Gastroesophageal sphincter (tissue), 4 donors: ENCODE measurements around the gene YWHAB. TPM values are rescaled to one million over a fixed set of nuclear protein-coding genes. Genes with fewer than 3 reads are reported as not detected.

ENCODE experiments used
- ATAC-seq: fragments of 150-250 bp; one replicate; pipeline ENCODE4 v1.9.1; 2016; ENCODE audit warnings: mild to moderate bottlenecking, moderate library complexity
- H3K27ac ChIP-seq, 4 donors: fragments of 200-600 bp; sonication (generic) in 3 of 4; 1 replicate in 3 of 4; 2 replicates in 1 of 4; pipeline ENCODE4 v1.5.1; 2016 to 2019
- H3K27me3 ChIP-seq: fragments of 200-600 bp; sonication (generic); one replicate; pipeline ENCODE4 v1.5.1; 2019
- H3K36me3 ChIP-seq, 2 donors: fragments of 200-600 bp; sonication (generic); one replicate each; pipeline ENCODE4 v1.5.1; 2019; ENCODE audit warnings: control low read depth in 1 of 2
- H3K4me1 ChIP-seq, 3 donors: fragments of 200-600 bp; sonication (generic); 1 replicate in 2 of 3; 2 replicates in 1 of 3; pipeline ENCODE4 v1.5.1; 2016 to 2019; ENCODE audit warnings: control low read depth in 2 of 3
- H3K4me3 ChIP-seq, 2 donors: fragments of 200-600 bp; sonication (generic); one replicate each; pipeline ENCODE4 v1.5.1; 2019; ENCODE audit warnings: mild to moderate bottlenecking in 1 of 2, moderate library complexity in 1 of 2
- H3K9me3 ChIP-seq, 3 donors: fragments of 200-600 bp; sonication (generic); one replicate each; pipeline ENCODE4 v1.5.1; 2017 to 2019; ENCODE audit warnings: control low read depth in 2 of 3
- CTCF ChIP-seq, 4 experiments: fragments of 200-600 bp in 2 of 4; fragments of 450-650 bp in 2 of 4; sonication (generic) in 1 of 4; IDR thresholded peaks; one replicate each; pipeline ENCODE4 v1.5.1; 2017 to 2019; ENCODE audit warnings: antibody characterized with exemption in 4 of 4, mild to moderate bottlenecking in 2 of 4, moderate library complexity in 2 of 4
- EP300 ChIP-seq: sonication (generic); formaldehyde crosslinking; IDR thresholded peaks from one replicate; pipeline ENCODE4 v1.6.1; 2017; ENCODE audit warnings: antibody characterized with exemption, mild to moderate bottlenecking
- POLR2A ChIP-seq, 2 donors: fragments of 450-650 bp; IDR thresholded peaks; one replicate each; pipeline ENCODE4 v1.6.1; 2017; ENCODE audit warnings: antibody characterized with exemption in 2 of 2, mild to moderate bottlenecking in 2 of 2, moderate library complexity in 1 of 2
- POLR2AphosphoS5 ChIP-seq: sonication (generic); formaldehyde crosslinking; IDR thresholded peaks from one replicate; pipeline ENCODE4 v1.6.1; 2017; ENCODE audit warnings: antibody characterized with exemption
- WGBS, 2 donors: methylation state at CpG; one replicate each; pipeline ENCODE4 v1.1.5; 2018; ENCODE audit warnings: low coverage in 1 of 2; 5-methylcytosine and 5-hydroxymethylcytosine counted together
- total RNA-seq, 4 donors: library from RNA; depleted of rRNA; stranded (reverse); fragments of >200 nt; gene quantifications; one replicate each; pipeline ENCODE4 v1.1.0, GENCODE V29; 2016

Gene YWHAB
- total RNA-seq, 4 donors from 2014 or later = 127 to 143 (median 135) TPM

DNA sequence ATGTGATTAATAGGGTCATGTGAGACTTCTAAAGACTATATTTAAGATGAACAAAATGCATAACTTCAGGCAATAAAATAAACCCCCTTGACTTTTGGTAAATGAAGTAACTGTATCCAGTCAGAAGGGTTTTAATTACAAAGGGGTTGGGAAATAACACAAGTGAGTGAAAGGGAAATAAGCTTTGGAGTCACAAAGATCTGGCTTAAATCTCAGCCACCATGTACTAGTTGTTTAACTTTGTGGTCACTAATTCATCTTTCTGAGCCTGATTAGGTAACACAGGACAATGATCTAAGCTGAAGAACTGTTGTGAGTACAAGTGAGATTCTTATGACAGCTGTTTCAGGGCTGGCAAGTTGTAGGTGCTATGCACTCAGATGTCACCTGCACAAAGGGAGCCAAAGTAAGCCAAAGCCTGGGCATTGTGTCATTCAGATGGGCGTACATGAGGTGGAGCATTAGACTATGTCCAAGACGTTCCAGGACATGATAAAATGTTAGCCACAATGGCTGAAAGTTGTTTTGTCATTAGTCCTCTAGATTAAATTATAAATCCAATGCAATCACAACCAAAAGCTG is 60.9 kb downstream of the YWHAB start:
- ATAC-seq = no peak

DNA sequence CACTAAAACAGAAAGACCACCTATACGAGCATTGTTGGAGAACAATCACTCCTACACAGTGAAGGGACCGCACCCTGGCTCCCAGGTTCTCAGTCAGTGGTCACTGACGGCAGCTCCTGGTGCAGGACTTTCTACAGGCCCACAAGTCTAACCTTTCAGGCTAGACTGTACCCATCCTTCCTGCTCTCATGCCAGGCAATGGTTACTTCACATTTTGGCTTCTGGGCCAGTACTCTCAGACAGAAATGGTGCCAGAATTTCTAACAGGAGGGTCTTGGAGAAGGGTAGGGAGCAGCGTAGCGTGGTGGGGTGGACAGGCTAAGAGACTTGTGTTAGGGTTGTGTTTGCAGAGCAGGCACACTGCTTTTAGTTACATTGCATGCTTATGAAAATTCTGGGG is 62.6 kb downstream of the YWHAB start:
- TF ChIP-seq EP300 = no peak
- TF ChIP-seq CTCF (IDR thresholded peaks at IDR 0.05) = no peak
- TF ChIP-seq POLR2A (IDR thresholded peaks at IDR 0.05) = no peak
- no peak for TF ChIP-seq POLR2AphosphoS5
- no peak overlapping the region for H3K4me3 ChIP-seq
- H3K4me1 ChIP-seq = no peaks in the 10 kb centered on the region
- H3K27me3 ChIP-seq = no peaks in the 10 kb centered on the region
- 75 to 85% methylated on average over 3 to 4 of the region's 5 CpGs for WGBS, 2 donors
- H3K27ac ChIP-seq = no peak overlapping the region
- no peak for ATAC-seq
- no peaks in the 10 kb centered on the region for H3K9me3 ChIP-seq
- H3K36me3 ChIP-seq = peaks cover 6 to 98% of the 10 kb centered on the region in 2 donors

More for the DNA sequence above, 60.9 kb downstream of the YWHAB start:
- Histone ChIP-seq H3K36me3 (peaks cover 6 to 100% of the 10 kb centered on the region in 2 donors), H3K9me3 (no peaks in the 10 kb centered on the region), H3K27ac (no peak overlapping the region), H3K4me3 (no peak overlapping the region), H3K27me3 (no peaks in the 10 kb centered on the region), H3K4me1 (no peaks in the 10 kb centered on the region)
- no peak for TF ChIP-seq POLR2A (IDR thresholded peaks at IDR 0.05)
- TF ChIP-seq POLR2AphosphoS5 = no peak
- no peak for TF ChIP-seq EP300
- no peak for TF ChIP-seq CTCF (IDR thresholded peaks at IDR 0.05)
- WGBS, 2 donors = 71 to 76% methylated on average over 2 of the region's 2 CpGs

GRCh38 chr20:44948513-44948912 is 63.0 kb downstream of the YWHAB start:
- Histone ChIP-seq H3K4me1 (no peaks in the 10 kb centered on the region), H3K4me3 (no peak overlapping the region), H3K27ac (no peak overlapping the region), H3K27me3 (no peaks in the 10 kb centered on the region), H3K9me3 (no peaks in the 10 kb centered on the region), H3K36me3 (peaks cover 6 to 98% of the 10 kb centered on the region in 2 donors)
- WGBS, 2 donors = 58 to 100% methylated on average over 2 of the region's 2 CpGs
- ATAC-seq = no peak
- TF ChIP-seq EP300 (no peak), POLR2AphosphoS5 (no peak), POLR2A (IDR thresholded peaks at IDR 0.05) (no peak), CTCF (IDR thresholded peaks at IDR 0.05) (no peak)

DNA sequence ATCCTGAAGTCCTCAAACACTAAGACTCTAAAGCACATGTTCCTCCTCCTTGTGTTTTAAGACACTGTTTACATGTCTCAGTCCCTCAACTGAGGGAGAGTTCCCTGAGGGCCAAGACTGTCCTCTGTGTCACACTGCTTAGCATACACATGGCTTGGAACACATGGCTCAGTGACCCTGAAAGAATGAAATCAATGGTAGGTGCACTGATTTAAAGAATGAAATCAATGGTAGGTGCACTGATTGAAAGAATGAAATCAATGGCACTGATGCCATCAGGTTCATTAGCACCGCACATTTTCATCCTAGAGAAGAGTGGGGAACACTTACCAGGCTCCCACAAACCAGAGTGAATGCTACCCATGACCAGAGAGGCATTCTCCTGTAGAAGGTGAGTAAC is 64.9 kb downstream of the YWHAB start:
- no peak overlapping the region for H3K27ac ChIP-seq
- peaks cover 6 to 98% of the 10 kb centered on the region in 2 donors for H3K36me3 ChIP-seq
- TF ChIP-seq CTCF (IDR thresholded peaks at IDR 0.05) (no peak), POLR2A (IDR thresholded peaks at IDR 0.05) (no peak), EP300 (no peak), POLR2AphosphoS5 (no peak)
- no peak for ATAC-seq
- no peaks in the 10 kb centered on the region for H3K4me1 ChIP-seq
- WGBS, 2 donors = 100% methylated on average over 1 of the region's 1 CpG; no CpG with 5 or more reads in 1 of the 2 donors
- no peaks in the 10 kb centered on the region for H3K9me3 ChIP-seq
- no peak overlapping the region for H3K4me3 ChIP-seq
- no peaks in the 10 kb centered on the region for H3K27me3 ChIP-seq

DNA sequence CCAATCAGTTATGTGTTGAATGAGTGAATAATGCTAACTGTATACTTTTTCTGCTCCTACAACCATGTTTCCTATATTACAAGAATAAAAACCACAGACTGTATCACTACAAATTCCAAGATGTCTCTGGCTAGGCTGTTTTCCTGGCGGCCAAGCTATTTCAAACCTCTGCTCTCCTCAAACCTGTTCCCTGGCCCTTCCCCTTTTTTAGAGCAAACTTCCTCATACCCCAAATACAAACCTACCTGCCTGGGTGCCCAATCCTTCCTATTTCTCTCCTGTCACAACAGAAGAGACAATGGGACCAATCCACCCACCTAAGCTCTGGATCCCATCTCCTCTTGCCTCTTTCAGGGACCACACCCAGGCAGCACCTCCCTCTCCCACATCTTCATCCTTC is 67.2 kb downstream of the YWHAB start:
- Histone ChIP-seq H3K9me3 (no peaks in the 10 kb centered on the region), H3K4me3 (no peak overlapping the region), H3K4me1 (peaks cover 0 to 2% (median 0%) of the 10 kb centered on the region in 3 donors), H3K36me3 (peaks cover 6 to 92% of the 10 kb centered on the region in 2 donors), H3K27ac (no peak overlapping the region), H3K27me3 (no peaks in the 10 kb centered on the region)
- 100% methylated on average over 1 of the region's 1 CpG for WGBS, 2 donors
- no peak for TF ChIP-seq EP300
- TF ChIP-seq POLR2A (IDR thresholded peaks at IDR 0.05) = no peak
- no peak for TF ChIP-seq CTCF (IDR thresholded peaks at IDR 0.05)
- no peak for TF ChIP-seq POLR2AphosphoS5
- no peak for ATAC-seq
